Psoas muscle (tissue), 8 donors: ENCODE measurements around the gene STAG3. TPM values are rescaled to one million over a fixed set of nuclear protein-coding genes. Genes with fewer than 3 reads are reported as not detected.

Experiments
- ATAC-seq, 4 donors: fragments of 200-7000 bp; cut with Tn5 transposase; one replicate each; pipeline ENCODE4 v1.9.1; 2020; ENCODE audit warnings: moderate library complexity in 3 of 4, mild to moderate bottlenecking in 2 of 4
- DNase-seq, 2 donors: peaks; one replicate each; pipeline ENCODE4 v3.0.0-alpha.2; 2020
- H3K27ac ChIP-seq: fragments of 200-600 bp; one replicate; pipeline ENCODE4 v1.8.0; 2022
- H3K27me3 ChIP-seq, 3 donors: fragments of 200-600 bp in 1 of 3; one replicate each; pipeline versions ENCODE4 v1.6.1 to v1.8.0; 2013 to 2022; ENCODE audit warnings: low read length in 2 of 3, mild to moderate bottlenecking in 2 of 3, moderate library complexity in 1 of 3; ENCODE audit not compliant: insufficient read depth in 3 of 3
- H3K36me3 ChIP-seq, 2 donors: fragments of 200-600 bp in 1 of 2; one replicate each; pipeline versions ENCODE4 v1.6.1 to v1.8.0; 2013 to 2022; ENCODE audit warnings: low read depth in 1 of 2, mild to moderate bottlenecking in 1 of 2, moderate library complexity in 1 of 2; ENCODE audit not compliant: insufficient read depth in 1 of 2
- H3K4me1 ChIP-seq: fragments of 200-600 bp; one replicate; pipeline ENCODE4 v1.8.0; 2022
- H3K4me3 ChIP-seq: fragments of 200-600 bp; one replicate; pipeline ENCODE4 v1.8.0; 2022; ENCODE audit warnings: mild to moderate bottlenecking
- H3K9me3 ChIP-seq: fragments of 200-600 bp; one replicate; pipeline ENCODE4 v1.8.0; 2022
- WGBS, 3 donors: extraction: QIAGEN DNeasy Blood & Tissue Kit; methylation state at CpG; one replicate each; pipeline versions ENCODE4 v1.1.6 to v1.1.7; 2013; 5-methylcytosine and 5-hydroxymethylcytosine counted together
- intact Hi-C, 2 donors: fragments of 100-400 bp; cut with DNase I; formaldehyde crosslinking; loops; one replicate each; pipeline versions ENCODE4 v1.11.0 to v1.14.2; 2022
- polyA plus RNA-seq, 3 donors: library from polyadenylated mRNA; stranded (reverse); fragments of 200-250 nt; gene quantifications; one replicate each; pipeline ENCODE4 v1.2.3, GENCODE V29; 2013
- total RNA-seq, 4 donors: library from RNA; stranded (reverse); fragmentation: NEBNext Ultra II Directional in 2 of 4; extraction: Animal tissue kit (Norgen Biotek cat#: 25700) in 2 of 4; gene quantifications; one replicate each; pipeline versions ENCODE4 v1.2.1 to v1.2.4, GENCODE V29; 2021 to 2023
- TF ChIP-seq, protein P1 (sequence below): fragments of 200-600 bp; IDR thresholded peaks from one replicate; pipeline ENCODE4 v1.8.0; 2022; ENCODE audit warnings: antibody characterized with exemption
- donor health status: healthy with polysubstance abuse.
- donor health status: DM: no; HTN: no; CAD: no; lungs with moderate emphysema.
- donor health status: Bipolar disorder and iron deficiency.
- donor health status: healthy.
- donor health status: DM: yes; HTN: yes; CAD: no.
- donor health status: DM: no; HTN: no; CAD: no.
- donor health status: DM: no; HTN: no; CAD: no.
- donor health status: DM: yes; HTN: yes; CAD: no.

STAG3 gene
- total and polyA plus RNA-seq, 7 donors: 0.18 to 0.86 (median 0.50) TPM

DNA sequence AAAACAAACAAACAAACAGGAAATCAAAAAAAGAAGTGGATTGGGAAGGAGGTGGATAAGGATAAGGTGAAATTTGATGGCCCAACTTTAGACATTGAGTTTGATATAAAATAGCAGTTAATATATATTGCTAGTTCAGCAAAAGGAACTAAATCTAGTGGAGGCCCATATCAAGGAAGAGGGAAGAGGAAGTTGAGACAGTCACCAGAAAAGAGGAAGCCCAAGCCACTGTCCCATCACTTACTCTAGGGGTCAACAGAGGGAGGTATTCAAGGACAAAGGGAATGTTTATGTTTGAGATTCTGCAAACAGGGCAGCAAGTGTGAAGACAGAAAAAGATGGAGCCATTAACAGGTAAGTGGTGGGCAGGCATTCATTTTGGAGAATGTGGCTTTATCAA, 25.3 kb upstream of the STAG3 start:
- no peak for ATAC-seq
- TF ChIP-seq, protein P1, sequence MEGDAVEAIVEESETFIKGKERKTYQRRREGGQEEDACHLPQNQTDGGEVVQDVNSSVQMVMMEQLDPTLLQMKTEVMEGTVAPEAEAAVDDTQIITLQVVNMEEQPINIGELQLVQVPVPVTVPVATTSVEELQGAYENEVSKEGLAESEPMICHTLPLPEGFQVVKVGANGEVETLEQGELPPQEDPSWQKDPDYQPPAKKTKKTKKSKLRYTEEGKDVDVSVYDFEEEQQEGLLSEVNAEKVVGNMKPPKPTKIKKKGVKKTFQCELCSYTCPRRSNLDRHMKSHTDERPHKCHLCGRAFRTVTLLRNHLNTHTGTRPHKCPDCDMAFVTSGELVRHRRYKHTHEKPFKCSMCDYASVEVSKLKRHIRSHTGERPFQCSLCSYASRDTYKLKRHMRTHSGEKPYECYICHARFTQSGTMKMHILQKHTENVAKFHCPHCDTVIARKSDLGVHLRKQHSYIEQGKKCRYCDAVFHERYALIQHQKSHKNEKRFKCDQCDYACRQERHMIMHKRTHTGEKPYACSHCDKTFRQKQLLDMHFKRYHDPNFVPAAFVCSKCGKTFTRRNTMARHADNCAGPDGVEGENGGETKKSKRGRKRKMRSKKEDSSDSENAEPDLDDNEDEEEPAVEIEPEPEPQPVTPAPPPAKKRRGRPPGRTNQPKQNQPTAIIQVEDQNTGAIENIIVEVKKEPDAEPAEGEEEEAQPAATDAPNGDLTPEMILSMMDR: no peak
- Histone ChIP-seq H3K27ac (no peak overlapping the region), H3K27me3 (no peaks in the 10 kb centered on the region), H3K9me3 (no peaks in the 10 kb centered on the region), H3K4me3 (no peak overlapping the region), H3K36me3 (peaks cover 7 to 56% of the 10 kb centered on the region in 2 donors), H3K4me1 (peaks cover 21% of the 10 kb centered on the region)
- no peak for DNase-seq
- intact Hi-C loops: loop anchor here in 1 of 2 donors (10.0 kb wide), 1 partner anchor 62 kb away; the partner anchor contains the start of gene PVRIG

DNA sequence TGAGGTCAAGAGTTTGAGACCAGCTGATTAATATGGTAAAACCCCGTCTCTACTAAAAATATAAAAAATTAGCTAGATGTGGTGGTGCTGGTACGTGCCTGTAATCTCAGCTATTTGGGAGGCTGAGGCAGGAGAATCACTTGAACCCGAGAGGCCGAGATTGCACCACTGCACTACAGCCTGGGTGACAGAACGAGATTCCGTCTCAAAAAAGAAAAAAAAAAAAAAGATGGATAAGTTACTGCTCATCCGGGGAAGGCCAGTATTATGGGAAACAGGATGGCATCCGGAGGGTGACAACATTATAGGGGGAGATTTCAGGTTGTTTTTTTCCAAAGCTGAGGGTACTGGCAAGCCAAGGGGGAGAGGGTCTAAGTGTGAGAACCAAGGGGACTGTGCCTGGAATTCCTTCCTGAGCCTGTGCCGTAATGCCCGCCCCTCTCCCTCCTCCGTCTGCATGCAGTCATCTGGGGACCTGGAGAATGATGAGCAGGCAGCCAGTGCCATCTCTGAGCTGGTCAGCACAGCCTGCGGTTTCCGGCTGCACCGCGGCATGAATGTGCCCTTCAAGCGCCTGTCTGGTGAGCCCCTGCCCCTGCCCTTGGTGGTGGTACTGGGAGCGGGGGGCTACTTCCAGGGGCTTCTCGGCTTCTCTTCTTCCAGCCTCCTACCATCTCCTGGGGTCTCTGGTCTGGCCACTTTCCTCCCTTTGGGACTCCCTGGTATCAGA, 24.6 kb upstream of the STAG3 start:
- H3K4me3 ChIP-seq: no peak overlapping the region
- intact Hi-C loops: loop anchor here in 1 of 2 donors (10.0 kb wide), 1 partner anchor 62 kb away; the partner anchor contains the start of gene PVRIG
- H3K36me3 ChIP-seq: peaks cover 7 to 56% of the 10 kb centered on the region in 2 donors
- TF ChIP-seq, protein P1: no peak
- 87 to 90% (median 89%) methylated on average over 18 of the region's 18 CpGs for WGBS, 3 donors
- no peak overlapping the region for H3K27ac ChIP-seq
- peaks cover 24% of the 10 kb centered on the region for H3K4me1 ChIP-seq
- no peaks in the 10 kb centered on the region for H3K9me3 ChIP-seq
- ATAC-seq: no peak
- H3K27me3 ChIP-seq: no peaks in the 10 kb centered on the region
- no peak for DNase-seq

DNA sequence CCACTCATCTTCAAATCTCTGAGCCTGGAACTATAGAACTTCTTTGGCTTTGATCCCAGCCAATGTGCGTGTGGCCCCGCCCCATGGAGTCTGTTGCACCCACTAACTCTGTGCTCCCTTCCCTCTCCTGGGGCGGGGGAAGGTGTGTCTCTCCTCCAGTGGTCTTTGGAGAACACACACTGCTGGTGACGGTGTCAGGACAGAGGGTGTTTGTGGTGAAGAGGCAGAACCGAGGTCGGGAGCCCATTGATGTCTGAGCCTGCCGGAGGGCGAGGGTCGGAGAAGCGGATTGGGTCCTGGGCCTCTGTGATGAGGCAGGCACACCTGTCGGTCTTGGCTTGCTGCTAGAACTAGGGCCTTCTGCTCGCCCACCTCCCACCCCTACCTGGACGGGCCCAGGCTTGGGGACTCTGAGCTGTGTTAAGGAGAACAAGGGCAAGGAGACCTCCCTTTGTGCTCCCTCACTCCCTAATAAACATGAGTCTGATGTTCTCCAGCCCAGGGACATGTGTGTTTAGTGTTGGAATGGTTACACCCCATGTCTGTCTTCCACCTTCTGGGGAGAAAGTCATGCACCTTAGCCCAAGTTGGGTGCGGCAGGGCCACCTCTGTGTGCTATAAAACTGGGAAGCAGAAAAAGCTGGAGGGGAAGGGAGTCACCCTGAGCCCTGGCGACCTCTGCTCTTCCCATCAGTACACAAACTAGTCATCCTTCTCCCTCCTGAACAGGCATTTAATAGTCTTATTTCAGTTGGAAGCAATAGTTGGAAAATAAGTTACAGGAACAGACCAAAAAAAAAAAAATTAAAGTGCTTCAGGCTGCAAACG, 23.8 kb upstream of the STAG3 start:
- 74 to 79% (median 75%) methylated on average over 15 to 16 of the region's 16 CpGs for WGBS, 3 donors
- Histone ChIP-seq H3K4me3 (no peak overlapping the region), H3K27ac (no peak overlapping the region), H3K27me3 (no peaks in the 10 kb centered on the region), H3K36me3 (peaks cover 7 to 56% of the 10 kb centered on the region in 2 donors), H3K4me1 (peaks cover 23% of the 10 kb centered on the region), H3K9me3 (no peaks in the 10 kb centered on the region)
- intact Hi-C loops: loop anchor here in 1 of 2 donors (10.0 kb wide), 1 partner anchor 61 kb away; the partner anchor contains the start of gene PVRIG
- DNase-seq (no peak), ATAC-seq (no peak)
- TF ChIP-seq, protein P1: no peak

DNA sequence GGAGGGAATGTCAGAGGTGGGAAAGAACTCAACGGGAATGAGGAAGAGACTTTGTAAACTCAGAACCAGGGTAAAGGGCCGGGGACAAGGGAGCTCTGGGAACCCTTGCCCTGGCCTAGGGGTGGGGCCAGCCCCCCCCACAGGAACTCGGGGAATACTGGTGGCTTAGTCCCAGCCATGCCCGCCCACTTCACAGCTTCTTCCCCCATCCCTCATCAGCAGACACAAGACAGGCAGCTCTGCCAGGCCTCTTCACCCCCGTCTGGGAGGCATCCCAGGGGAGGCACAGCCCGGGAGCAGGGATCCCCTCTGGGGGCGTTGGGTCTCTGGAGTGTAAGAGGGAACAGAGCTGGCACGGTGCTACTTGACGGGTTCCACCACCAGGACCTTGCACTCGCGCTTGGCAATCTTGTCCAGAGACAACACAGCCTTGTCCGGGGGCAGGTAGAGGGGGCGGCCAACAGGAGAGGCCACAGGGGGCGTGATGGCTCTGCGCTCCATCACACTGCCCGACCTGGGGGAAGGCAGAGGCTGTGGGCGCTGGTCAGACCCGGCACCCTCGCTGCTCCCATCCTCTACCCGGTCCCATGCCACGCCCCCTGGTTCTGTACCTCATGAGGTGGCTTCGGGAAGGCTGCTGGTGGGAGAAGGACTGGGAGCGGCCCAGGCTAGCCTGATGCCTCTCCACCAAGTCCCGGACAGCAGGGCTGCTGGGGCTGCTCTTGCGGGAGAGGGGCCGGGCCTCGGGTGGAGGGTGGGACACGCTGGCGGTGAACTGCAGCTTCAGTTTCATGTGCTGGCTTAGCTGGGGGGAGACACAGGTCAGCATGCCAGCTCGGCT, 22.8 kb upstream of the STAG3 start:
- no peak for ATAC-seq
- Histone ChIP-seq H3K4me1 (peaks cover 17% of the 10 kb centered on the region), H3K4me3 (no peak overlapping the region), H3K27me3 (no peaks in the 10 kb centered on the region), H3K27ac (no peak overlapping the region), H3K9me3 (no peaks in the 10 kb centered on the region), H3K36me3 (peaks cover 7 to 56% of the 10 kb centered on the region in 2 donors)
- intact Hi-C loops: loop anchor here in 1 of 2 donors (10.0 kb wide), 1 partner anchor 60 kb away; the partner anchor contains the start of gene PVRIG
- TF ChIP-seq, protein P1: no peak
- no peak for DNase-seq
- WGBS, 3 donors: 71 to 75% (median 73%) methylated on average over 29 to 30 of the region's 30 CpGs
